Measurements from ENCODE around the gene LIMA1.
"Not testable (repeated sequence)": the region's sequence is repeated elsewhere in the genome, so short reads cannot be mapped to it uniquely, and the experiment has no call there.

The LIMA1 gene

DNA sequence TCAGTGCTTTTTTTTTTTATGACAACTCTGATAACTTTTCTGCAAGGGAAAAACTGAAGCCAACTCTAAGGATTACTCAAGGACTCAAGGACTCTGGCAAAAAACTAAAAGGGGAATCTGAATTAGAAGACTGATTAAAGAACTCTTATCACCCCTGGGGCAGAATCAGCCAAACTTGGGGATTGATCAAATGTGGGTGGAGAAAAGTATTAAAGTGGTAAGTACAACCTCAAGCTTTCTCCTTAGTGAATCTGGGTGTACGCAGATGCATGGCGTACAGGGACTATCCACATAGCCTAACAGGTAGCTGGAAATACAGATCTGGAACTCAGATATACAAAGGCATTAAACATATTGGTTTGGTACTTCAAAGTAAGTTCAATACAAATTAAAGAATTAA is 7.3 kb downstream of the LIMA1 start:
- Histone ChIP-seq H3K9me3 (ENCODE audit: severe bottlenecking) (no peaks in the 10 kb centered on the region), H3K27ac (no peak overlapping the region), H3K4me3 (ENCODE audit: low read depth, low read length) (no peak overlapping the region), H3K27me3 (ENCODE audit: insufficient read depth, low read depth, severe bottlenecking) (no peaks in the 10 kb centered on the region), H3K36me3 (peaks cover 5% of the 10 kb centered on the region; the same call in 1 of the 2 replicates)
- TF ChIP-seq, protein P1, sequence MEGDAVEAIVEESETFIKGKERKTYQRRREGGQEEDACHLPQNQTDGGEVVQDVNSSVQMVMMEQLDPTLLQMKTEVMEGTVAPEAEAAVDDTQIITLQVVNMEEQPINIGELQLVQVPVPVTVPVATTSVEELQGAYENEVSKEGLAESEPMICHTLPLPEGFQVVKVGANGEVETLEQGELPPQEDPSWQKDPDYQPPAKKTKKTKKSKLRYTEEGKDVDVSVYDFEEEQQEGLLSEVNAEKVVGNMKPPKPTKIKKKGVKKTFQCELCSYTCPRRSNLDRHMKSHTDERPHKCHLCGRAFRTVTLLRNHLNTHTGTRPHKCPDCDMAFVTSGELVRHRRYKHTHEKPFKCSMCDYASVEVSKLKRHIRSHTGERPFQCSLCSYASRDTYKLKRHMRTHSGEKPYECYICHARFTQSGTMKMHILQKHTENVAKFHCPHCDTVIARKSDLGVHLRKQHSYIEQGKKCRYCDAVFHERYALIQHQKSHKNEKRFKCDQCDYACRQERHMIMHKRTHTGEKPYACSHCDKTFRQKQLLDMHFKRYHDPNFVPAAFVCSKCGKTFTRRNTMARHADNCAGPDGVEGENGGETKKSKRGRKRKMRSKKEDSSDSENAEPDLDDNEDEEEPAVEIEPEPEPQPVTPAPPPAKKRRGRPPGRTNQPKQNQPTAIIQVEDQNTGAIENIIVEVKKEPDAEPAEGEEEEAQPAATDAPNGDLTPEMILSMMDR (IDR thresholded peaks at IDR 0.05; ENCODE audit: low read depth, low read length) = no peak
- no peak for DNase-seq

DNA sequence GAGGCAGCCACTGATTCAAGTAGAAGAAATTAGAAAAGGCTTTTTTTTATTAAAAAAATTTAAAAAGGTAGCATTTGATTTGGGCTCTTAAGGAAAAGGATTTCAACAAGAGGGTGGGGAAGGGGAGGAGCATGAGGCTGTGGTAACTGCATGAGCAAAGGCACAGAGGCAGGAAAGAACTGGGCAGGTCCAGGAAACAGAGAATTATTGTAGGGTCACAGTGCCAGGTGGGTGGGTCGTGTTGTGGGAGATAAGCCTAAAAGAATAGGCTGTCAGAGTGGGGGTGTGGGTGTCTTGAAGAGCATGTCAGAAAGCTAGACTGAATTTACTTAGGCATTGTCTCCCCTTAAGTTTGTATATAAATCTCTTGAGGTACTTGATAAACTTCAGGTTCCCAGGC is 7.8 kb downstream of the LIMA1 start:
- H3K9me3 ChIP-seq (ENCODE audit: severe bottlenecking) = no peaks in the 10 kb centered on the region
- TF ChIP-seq, protein P1 (IDR thresholded peaks at IDR 0.05; ENCODE audit: low read depth, low read length) = no peak
- no peak overlapping the region for H3K4me3 ChIP-seq (ENCODE audit: low read depth, low read length)
- no peaks in the 10 kb centered on the region for H3K27me3 ChIP-seq (ENCODE audit: insufficient read depth, low read depth, severe bottlenecking)
- H3K36me3 ChIP-seq = peaks cover 5% of the 10 kb centered on the region; the same call in 1 of the 2 replicates
- H3K27ac ChIP-seq = no peak overlapping the region
- DNase-seq = no peak

GRCh38 chr12:50275127-50275526 is 8.2 kb downstream of the LIMA1 start:
- DNase-seq; H3K9me3 ChIP-seq (ENCODE audit: severe bottlenecking); H3K27me3 ChIP-seq (ENCODE audit: insufficient read depth, low read depth, severe bottlenecking); H3K4me3 ChIP-seq (ENCODE audit: low read depth, low read length); H3K36me3 ChIP-seq; H3K27ac ChIP-seq: not testable (repeated sequence)

GRCh38 chr12:50271724-50272247 is 11.5 kb downstream of the LIMA1 start:
- Histone ChIP-seq H3K27ac (no peak overlapping the region), H3K9me3 (ENCODE audit: severe bottlenecking) (no peaks in the 10 kb centered on the region), H3K4me3 (ENCODE audit: low read depth, low read length) (no peak overlapping the region), H3K27me3 (ENCODE audit: insufficient read depth, low read depth, severe bottlenecking) (no peaks in the 10 kb centered on the region), H3K36me3 (peaks cover 11% of the 10 kb centered on the region)
- TF ChIP-seq, protein P1 (IDR thresholded peaks at IDR 0.05; ENCODE audit: low read depth, low read length) = no peak
- DNase-seq = no peak

DNA sequence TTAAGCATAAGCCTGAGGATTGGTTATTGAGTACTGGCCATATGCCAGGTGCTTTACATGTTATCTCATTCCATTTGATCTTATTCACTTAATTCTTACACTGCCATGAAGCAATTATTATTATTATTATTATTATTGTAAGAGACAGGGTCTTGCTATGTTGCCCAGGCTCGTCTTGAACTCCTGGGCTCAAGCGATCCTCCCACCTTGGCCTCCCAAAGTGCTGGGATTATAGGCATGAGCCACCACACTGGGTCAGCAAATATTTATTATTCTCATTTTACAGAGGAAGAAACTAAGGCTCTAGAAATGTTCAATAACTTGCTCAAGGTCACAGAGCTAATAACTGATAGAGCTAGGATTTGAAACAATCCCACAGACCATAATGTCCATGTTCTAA is 14.8 kb downstream of the LIMA1 start:
- Histone ChIP-seq H3K4me3 (ENCODE audit: low read depth, low read length) (no peak overlapping the region), H3K27ac (no peak overlapping the region), H3K27me3 (ENCODE audit: insufficient read depth, low read depth, severe bottlenecking) (no peaks in the 10 kb centered on the region), H3K36me3 (peaks cover 6% of the 10 kb centered on the region), H3K9me3 (ENCODE audit: severe bottlenecking) (peaks cover 3% of the 10 kb centered on the region)
- TF ChIP-seq, protein P1 (IDR thresholded peaks at IDR 0.05; ENCODE audit: low read depth, low read length) = no peak
- no peak for DNase-seq

DNA sequence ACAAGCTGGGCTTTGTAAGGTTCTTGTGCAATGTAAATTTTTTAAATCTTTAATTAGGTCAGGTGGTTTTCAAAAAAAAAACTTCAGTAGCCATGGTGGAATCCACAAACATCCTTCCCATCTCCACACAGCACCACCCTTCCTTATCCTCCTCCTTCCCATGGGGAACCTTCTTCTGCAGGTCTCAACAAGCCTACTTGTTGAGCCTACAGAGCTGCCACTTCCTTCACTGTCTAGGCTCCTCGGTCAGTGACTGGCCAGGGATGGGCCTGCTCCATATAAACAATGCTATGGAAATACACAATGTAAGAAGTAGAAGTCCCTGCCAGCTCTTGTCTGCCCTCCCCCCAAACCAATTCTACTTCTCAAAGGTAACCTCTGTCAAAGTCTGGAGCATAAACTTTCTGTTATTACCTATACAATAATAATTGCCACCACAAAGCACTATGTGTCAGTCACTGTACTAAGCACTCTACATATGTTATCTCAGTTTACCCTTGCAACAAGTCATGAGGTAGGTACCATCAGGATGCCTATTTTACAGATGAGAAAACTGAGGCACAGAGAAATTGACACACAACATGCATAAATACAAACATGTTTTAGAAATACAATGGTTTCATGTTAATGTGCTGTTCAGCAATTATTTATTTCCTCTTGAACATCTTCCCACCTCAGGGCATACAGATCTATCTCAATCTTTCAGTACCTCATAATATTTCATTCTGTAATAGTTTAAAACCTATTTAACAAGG is 17.4 kb downstream of the LIMA1 start:
- DNase-seq = no peak

More for the DNA sequence above, 17.4 kb downstream of the LIMA1 start:
- Histone ChIP-seq H3K9me3 (ENCODE audit: severe bottlenecking) (peaks cover 3% of the 10 kb centered on the region), H3K27me3 (ENCODE audit: insufficient read depth, low read depth, severe bottlenecking) (no peaks in the 10 kb centered on the region), H3K36me3 (peaks cover 6% of the 10 kb centered on the region), H3K4me3 (ENCODE audit: low read depth, low read length) (no peak overlapping the region), H3K27ac (no peak overlapping the region)
- TF ChIP-seq, protein P1 (IDR thresholded peaks at IDR 0.05; ENCODE audit: low read depth, low read length) = no peak

All from WERI-Rb-1 (cell line).